Renal cortical epithelial cell (primary cell): Measurements from ENCODE around the gene C1orf35. TPM values are rescaled to one million over a fixed set of nuclear protein-coding genes. Genes with fewer than 3 reads are reported as not detected.

Experiments used
- DNase-seq: peaks from one replicate; pipeline ENCODE4 v3.0.0-alpha.2; 2011; ENCODE audit warnings: low read depth
- total RNA-seq: library from RNA; depleted of rRNA; stranded (reverse); fragments of >200 nt; gene quantifications from 2 replicates; pipeline ENCODE4 v1.2.3, GENCODE V29; 2014

C1orf35 gene
- total RNA-seq: 7.1 and 13.0 TPM in 2 replicates

- DNase-seq: peak; percentile 74
Measured at GRCh38 chr1:228102791-228103620, at the start of gene C1orf35. Gene C1orf35, minus strand, starts transcription at chr1:228103325. Its CDS starts 98 bp downstream, at chr1:228103227.

GRCh38 chr1:228152918-228153258, 49.8 kb upstream of the C1orf35 start:
- no peak for DNase-seq

- no peak for DNase-seq
Measured at GRCh38 chr1:228152097-228152917, 49.2 kb upstream of the C1orf35 start.

GRCh38 chr1:228151180-228151925, 48.2 kb upstream of the C1orf35 start:
- DNase-seq: no peak

GRCh38 chr1:228150461-228151179, 47.5 kb upstream of the C1orf35 start:
- no peak for DNase-seq

- DNase-seq: no peak
Measured at GRCh38 chr1:228150120-228150460, 47.0 kb upstream of the C1orf35 start.

GRCh38 chr1:228149406-228150119, 46.4 kb upstream of the C1orf35 start, which contains the start of gene GJC2:
Gene GJC2, plus strand, starts transcription at chr1:228149930. Its CDS starts 7,829 bp downstream, at chr1:228157759.
- no peak for DNase-seq

GRCh38 chr1:228148935-228149405, 45.8 kb upstream of the C1orf35 start:
- DNase-seq: no peak

GRCh38 chr1:228148196-228148861, 45.2 kb upstream of the C1orf35 start:
- DNase-seq: no peak

GRCh38 chr1:228147768-228148167, 44.6 kb upstream of the C1orf35 start:
- no peak for DNase-seq

- no peak for DNase-seq
Measured at GRCh38 chr1:228147151-228147693, 44.1 kb upstream of the C1orf35 start.

GRCh38 chr1:228146417-228147150, 43.5 kb upstream of the C1orf35 start:
- no peak for DNase-seq

GRCh38 chr1:228145463-228146416, 42.6 kb upstream of the C1orf35 start:
- DNase-seq: no peak

GRCh38 chr1:228144993-228145343, 41.8 kb upstream of the C1orf35 start:
- no peak for DNase-seq

- no peak for DNase-seq
Measured at GRCh38 chr1:228144193-228144992, 41.3 kb upstream of the C1orf35 start.

GRCh38 chr1:228143480-228144192, 40.5 kb upstream of the C1orf35 start:
- DNase-seq: no peak
